GM12874 (cell line): Measurements from ENCODE around the gene EEFSEC.

ENCODE experiments used
- CTCF ChIP-seq: IDR thresholded peaks from 2 replicates; pipeline ENCODE4 v1.5.1; 2011; ENCODE audit warnings: low read depth, mild to moderate bottlenecking, control low read depth, low read length, moderate library complexity; ENCODE audit not compliant: insufficient read depth

EEFSEC gene

GRCh38 chr3:128352326-128352725 is 199.0 kb downstream of the EEFSEC start:
- TF ChIP-seq CTCF, result no peak

- no peak for TF ChIP-seq CTCF
Observed at GRCh38 chr3:128353361-128353965, 200.2 kb downstream of the EEFSEC start.

- TF ChIP-seq CTCF, result no peak
Observed at GRCh38 chr3:128353991-128354687, 200.9 kb downstream of the EEFSEC start.

- no peak for TF ChIP-seq CTCF
Observed at GRCh38 chr3:128354788-128355542, 201.7 kb downstream of the EEFSEC start.

GRCh38 chr3:128355543-128355919 is 202.2 kb downstream of the EEFSEC start:
- no peak for TF ChIP-seq CTCF

GRCh38 chr3:128356822-128357221 is 203.5 kb downstream of the EEFSEC start:
- no peak for TF ChIP-seq CTCF

- TF ChIP-seq CTCF, result no peak
Observed at GRCh38 chr3:128357538-128357937, 204.3 kb downstream of the EEFSEC start.
